GM23338 (cell line): Measurements from ENCODE around the gene ATP5PD.

ENCODE experiments used
- CREB1 ChIP-seq: fragments of 250-450 bp; sonication (Bioruptor Pico); IDR thresholded peaks from 2 replicates; pipeline ENCODE4 v1.5.0; 2020; ENCODE audit warnings: low read depth, mild to moderate bottlenecking, moderate library complexity
- ETS1 ChIP-seq: IDR thresholded peaks from 2 replicates; pipeline ENCODE4 v1.6.1; 2016; ENCODE audit warnings: antibody characterized with exemption
- EZH2 ChIP-seq: fragments of 200-600 bp; sonication (generic); IDR thresholded peaks from one replicate; pipeline ENCODE4 v1.8.0; 2017; ENCODE audit warnings: antibody characterized with exemption, mild to moderate bottlenecking, low read depth; ENCODE audit not compliant: unreplicated experiment
- EZH2phosphoT487 ChIP-seq: fragments of 200-600 bp; sonication (generic); IDR thresholded peaks from one replicate; pipeline ENCODE4 v1.8.1; 2018; ENCODE audit warnings: antibody characterized with exemption; ENCODE audit not compliant: unreplicated experiment
- JUNB ChIP-seq: IDR thresholded peaks from one replicate; pipeline ENCODE4 v1.6.1; 2016; ENCODE audit warnings: antibody characterized with exemption; ENCODE audit not compliant: unreplicated experiment
- POLR2AphosphoS5 ChIP-seq: IDR thresholded peaks from 2 replicates; pipeline ENCODE4 v1.6.1; 2016; ENCODE audit warnings: antibody characterized with exemption, low read depth
- STAT1 ChIP-seq: IDR thresholded peaks from one replicate; pipeline ENCODE4 v1.6.1; 2016; ENCODE audit warnings: antibody characterized with exemption; ENCODE audit not compliant: unreplicated experiment
- TF ChIP-seq, protein P1 (sequence below): IDR thresholded peaks from one replicate; pipeline ENCODE4 v1.6.1; 2018; ENCODE audit warnings: antibody characterized with exemption; ENCODE audit not compliant: unreplicated experiment
- TF ChIP-seq, protein P2 (sequence below), 2 experiments: fragments of 200-600 bp in 1 of 2; sonication (generic) in 1 of 2; conservative IDR thresholded peaks; 2 replicates each; pipeline versions ENCODE4 v1.5.1 to v1.6.1; 2016 to 2017; ENCODE audit warnings: antibody characterized with exemption in 2 of 2, low read depth in 2 of 2, mild to moderate bottlenecking in 2 of 2, moderate library complexity in 1 of 2

- TF ChIP-seq, protein P1, sequence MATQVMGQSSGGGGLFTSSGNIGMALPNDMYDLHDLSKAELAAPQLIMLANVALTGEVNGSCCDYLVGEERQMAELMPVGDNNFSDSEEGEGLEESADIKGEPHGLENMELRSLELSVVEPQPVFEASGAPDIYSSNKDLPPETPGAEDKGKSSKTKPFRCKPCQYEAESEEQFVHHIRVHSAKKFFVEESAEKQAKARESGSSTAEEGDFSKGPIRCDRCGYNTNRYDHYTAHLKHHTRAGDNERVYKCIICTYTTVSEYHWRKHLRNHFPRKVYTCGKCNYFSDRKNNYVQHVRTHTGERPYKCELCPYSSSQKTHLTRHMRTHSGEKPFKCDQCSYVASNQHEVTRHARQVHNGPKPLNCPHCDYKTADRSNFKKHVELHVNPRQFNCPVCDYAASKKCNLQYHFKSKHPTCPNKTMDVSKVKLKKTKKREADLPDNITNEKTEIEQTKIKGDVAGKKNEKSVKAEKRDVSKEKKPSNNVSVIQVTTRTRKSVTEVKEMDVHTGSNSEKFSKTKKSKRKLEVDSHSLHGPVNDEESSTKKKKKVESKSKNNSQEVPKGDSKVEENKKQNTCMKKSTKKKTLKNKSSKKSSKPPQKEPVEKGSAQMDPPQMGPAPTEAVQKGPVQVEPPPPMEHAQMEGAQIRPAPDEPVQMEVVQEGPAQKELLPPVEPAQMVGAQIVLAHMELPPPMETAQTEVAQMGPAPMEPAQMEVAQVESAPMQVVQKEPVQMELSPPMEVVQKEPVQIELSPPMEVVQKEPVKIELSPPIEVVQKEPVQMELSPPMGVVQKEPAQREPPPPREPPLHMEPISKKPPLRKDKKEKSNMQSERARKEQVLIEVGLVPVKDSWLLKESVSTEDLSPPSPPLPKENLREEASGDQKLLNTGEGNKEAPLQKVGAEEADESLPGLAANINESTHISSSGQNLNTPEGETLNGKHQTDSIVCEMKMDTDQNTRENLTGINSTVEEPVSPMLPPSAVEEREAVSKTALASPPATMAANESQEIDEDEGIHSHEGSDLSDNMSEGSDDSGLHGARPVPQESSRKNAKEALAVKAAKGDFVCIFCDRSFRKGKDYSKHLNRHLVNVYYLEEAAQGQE: no peak
- TF ChIP-seq, protein P2, sequence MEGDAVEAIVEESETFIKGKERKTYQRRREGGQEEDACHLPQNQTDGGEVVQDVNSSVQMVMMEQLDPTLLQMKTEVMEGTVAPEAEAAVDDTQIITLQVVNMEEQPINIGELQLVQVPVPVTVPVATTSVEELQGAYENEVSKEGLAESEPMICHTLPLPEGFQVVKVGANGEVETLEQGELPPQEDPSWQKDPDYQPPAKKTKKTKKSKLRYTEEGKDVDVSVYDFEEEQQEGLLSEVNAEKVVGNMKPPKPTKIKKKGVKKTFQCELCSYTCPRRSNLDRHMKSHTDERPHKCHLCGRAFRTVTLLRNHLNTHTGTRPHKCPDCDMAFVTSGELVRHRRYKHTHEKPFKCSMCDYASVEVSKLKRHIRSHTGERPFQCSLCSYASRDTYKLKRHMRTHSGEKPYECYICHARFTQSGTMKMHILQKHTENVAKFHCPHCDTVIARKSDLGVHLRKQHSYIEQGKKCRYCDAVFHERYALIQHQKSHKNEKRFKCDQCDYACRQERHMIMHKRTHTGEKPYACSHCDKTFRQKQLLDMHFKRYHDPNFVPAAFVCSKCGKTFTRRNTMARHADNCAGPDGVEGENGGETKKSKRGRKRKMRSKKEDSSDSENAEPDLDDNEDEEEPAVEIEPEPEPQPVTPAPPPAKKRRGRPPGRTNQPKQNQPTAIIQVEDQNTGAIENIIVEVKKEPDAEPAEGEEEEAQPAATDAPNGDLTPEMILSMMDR (conservative IDR thresholded peaks at IDR 0.05; ENCODE audit: low read depth in 2 of 2): no peak
- TF ChIP-seq POLR2AphosphoS5: no peak
- TF ChIP-seq EZH2: no peak
- no peak for TF ChIP-seq EZH2phosphoT487
- no peak for TF ChIP-seq CREB1
- TF ChIP-seq JUNB: no peak
- TF ChIP-seq ETS1: no peak
- no peak for TF ChIP-seq STAT1
Measured at GRCh38 chr17:75048249-75048878, 1.6 kb upstream of the ATP5PD start.
